HepG2 (cell line): ENCODE measurements around the gene AKAP14. TPM values are rescaled to one million over a fixed set of nuclear protein-coding genes. Genes with fewer than 3 reads are reported as not detected.

Experiments used
- AGO2 ChIP-seq: fragments of 200-400 bp; formaldehyde crosslinking; optimal IDR thresholded peaks from 2 replicates; pipeline ENCODE3; 2017; ENCODE audit warnings: mild to moderate bottlenecking, low read depth, low read length, moderate library complexity
- DNMT1 ChIP-seq: sonication (generic); formaldehyde crosslinking; IDR thresholded peaks from 2 replicates; pipeline ENCODE4 v1.5.1; 2020; ENCODE audit warnings: mild to moderate bottlenecking, missing genetic modification reagents
- KLF12 ChIP-seq: sonication (generic); formaldehyde crosslinking; IDR thresholded peaks from 2 replicates; pipeline ENCODE4 v1.4.0; 2020; ENCODE audit warnings: missing genetic modification reagents, borderline replicate concordance
- PHB2 ChIP-seq: fragments of 450-650 bp; IDR thresholded peaks from 2 replicates; pipeline ENCODE4 v1.6.1; 2018; ENCODE audit not compliant: partially characterized antibody
- PLRG1 ChIP-seq: fragments of 450-650 bp; conservative IDR thresholded peaks from 2 replicates; pipeline ENCODE4 v1.6.1; 2016
- SKI ChIP-seq: fragments of 450-650 bp; IDR thresholded peaks from one replicate; pipeline ENCODE4 v1.6.1; 2018; ENCODE audit warnings: mild to moderate bottlenecking; ENCODE audit not compliant: partially characterized antibody
- TMF1 ChIP-seq: sonication (generic); formaldehyde crosslinking; IDR thresholded peaks from 2 replicates; pipeline ENCODE4 v1.8.1; 2022; ENCODE audit warnings: low read depth, missing genetic modification reagents
- TOPORS ChIP-seq: sonication (generic); formaldehyde crosslinking; IDR thresholded peaks from 2 replicates; pipeline ENCODE4 v1.8.0; 2023; ENCODE audit warnings: mild to moderate bottlenecking, missing genetic modification reagents
- ZBTB33 ChIP-seq: sonication (generic); formaldehyde crosslinking; IDR thresholded peaks from 2 replicates; pipeline ENCODE4 v1.4.0; 2020; ENCODE audit warnings: missing genetic modification reagents
- ZBTB4 ChIP-seq: sonication (generic); formaldehyde crosslinking; IDR thresholded peaks from 2 replicates; pipeline ENCODE4 v1.4.0; 2020; ENCODE audit warnings: missing genetic modification reagents, mild to moderate bottlenecking, borderline replicate concordance
- ZBTB8A ChIP-seq: sonication (generic); formaldehyde crosslinking; IDR thresholded peaks from 2 replicates; pipeline ENCODE4 v1.4.0; 2020; ENCODE audit warnings: mild to moderate bottlenecking, low read depth, missing genetic modification reagents, borderline replicate concordance
- ZNF282 ChIP-seq: fragments of 450-650 bp; IDR thresholded peaks from 2 replicates; pipeline ENCODE4 v1.6.1; 2018; ENCODE audit not compliant: partially characterized antibody
- ZNF484 ChIP-seq: sonication (generic); formaldehyde crosslinking; IDR thresholded peaks from 2 replicates; pipeline ENCODE4 v1.5.1; 2020; ENCODE audit warnings: mild to moderate bottlenecking, low read depth, missing genetic modification reagents, borderline replicate concordance
- ZNF7 ChIP-seq: IDR thresholded peaks from 2 replicates; pipeline ENCODE4 v1.6.1; 2016; ENCODE audit warnings: missing biosample characterization, missing genetic modification reagents
- ZNF850 ChIP-seq: sonication (generic); formaldehyde crosslinking; conservative IDR thresholded peaks from 2 replicates; pipeline ENCODE4 v1.9.0; 2021; ENCODE audit warnings: mild to moderate bottlenecking, missing genetic modification reagents
- polyA plus RNA-seq, 8 experiments: library from polyadenylated mRNA; depleted of rRNA in 3 of 8; stranded (reverse) in 7 of 8; unstranded in 1 of 8; fragments of >200 nt; fragmentation: Illumina TruSeq in 4 of 8; extraction: Trizol in 4 of 8; gene quantifications; 2 replicates each; pipeline versions ENCODE4 v1.2.1 to v1.2.3, GENCODE V29; 2011 to 2016; ENCODE audit warnings: low read depth in 4 of 8, missing spikeins in 1 of 8, mixed read lengths in 1 of 8; ENCODE audit not compliant: insufficient read depth in 1 of 8
- total RNA-seq, 5 experiments: library from RNA; depleted of rRNA; stranded (reverse); fragments of >200 nt; fragmentation: Illumina TruSeq; extraction: Trizol; gene quantifications; 2 replicates each; pipeline ENCODE4 v1.2.3, GENCODE V29; 2016; ENCODE audit warnings: low read depth in 1 of 5
- TF ChIP-seq, protein P1 (sequence below): sonication (generic); formaldehyde crosslinking; IDR thresholded peaks from 2 replicates; pipeline ENCODE4 v1.5.0; 2020; ENCODE audit warnings: missing genetic modification reagents
- TF ChIP-seq, protein P2 (sequence below): sonication (generic); formaldehyde crosslinking; IDR thresholded peaks from 2 replicates; pipeline ENCODE4 v1.5.1; 2020; ENCODE audit warnings: missing genetic modification reagents, mild to moderate bottlenecking, borderline replicate concordance
- TF ChIP-seq, protein P3 (sequence below): sonication (generic); formaldehyde crosslinking; conservative IDR thresholded peaks from 2 replicates; pipeline ENCODE4 v1.4.0; 2020; ENCODE audit warnings: mild to moderate bottlenecking, missing genetic modification reagents, moderate library complexity

Gene AKAP14
- total and polyA plus RNA-seq, 2 of the 13 experiments (the other 11 are each of a cell fraction or from before 2014, with no cell fraction given): 0.20 to 1.7 TPM

DNA sequence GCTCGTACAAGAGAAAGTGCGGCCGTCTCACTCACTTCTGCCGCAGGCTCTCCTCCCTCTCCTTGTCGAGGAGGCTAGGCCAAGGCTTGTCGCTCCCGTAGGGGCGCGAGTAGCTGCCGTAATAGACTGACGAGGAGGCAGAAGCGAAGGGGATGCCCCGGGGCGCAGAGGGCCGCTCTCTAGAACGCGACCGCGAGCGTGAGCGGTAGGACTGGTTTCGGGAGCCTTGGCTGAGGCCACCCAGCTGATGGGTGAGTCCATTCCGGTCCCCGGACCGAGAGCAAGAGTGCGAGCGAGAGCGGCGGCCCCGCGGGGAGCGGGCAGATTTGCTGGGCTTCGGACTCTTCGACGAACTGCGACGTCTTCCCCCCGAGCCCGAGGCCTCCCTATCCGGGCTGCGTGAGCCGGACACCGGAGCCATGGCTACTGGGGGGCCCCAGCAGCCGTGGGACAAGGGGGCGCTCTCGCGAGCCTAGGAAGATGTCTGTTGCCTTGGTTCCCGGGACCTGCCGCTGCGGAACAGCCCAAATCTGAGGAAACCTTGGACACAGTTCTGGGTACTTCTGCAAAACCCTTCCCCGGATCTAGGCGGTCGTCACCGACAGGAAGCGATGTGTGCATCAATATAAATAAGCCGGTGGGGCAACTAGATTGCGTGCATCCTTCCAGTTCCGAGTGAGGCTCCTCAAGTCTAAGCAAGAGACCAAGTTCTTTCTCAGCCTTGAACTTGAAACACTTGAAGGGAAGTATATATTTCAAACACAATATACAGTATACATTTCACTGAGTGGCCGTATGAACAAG is 47.7 kb downstream of the AKAP14 start, which contains the start of gene NKAP (continued):
- TF ChIP-seq ZBTB33 (CRISPR knock-in tag) (no peak), ZNF7 (no peak), ZNF850 (CRISPR knock-in tag) (no peak), TOPORS (CRISPR knock-in tag) (no peak), ZBTB4 (CRISPR knock-in tag) (no peak), TMF1 (CRISPR knock-in tag) (no peak), ZNF282 (no peak), PHB2 (no peak), ZNF484 (no peak), AGO2 (peak; percentile 55), PLRG1 (no peak), ZBTB8A (CRISPR knock-in tag) (no peak), DNMT1 (CRISPR knock-in tag) (no peak), KLF12 (CRISPR knock-in tag) (no peak), SKI (no peak)
- TF ChIP-seq, protein P1, sequence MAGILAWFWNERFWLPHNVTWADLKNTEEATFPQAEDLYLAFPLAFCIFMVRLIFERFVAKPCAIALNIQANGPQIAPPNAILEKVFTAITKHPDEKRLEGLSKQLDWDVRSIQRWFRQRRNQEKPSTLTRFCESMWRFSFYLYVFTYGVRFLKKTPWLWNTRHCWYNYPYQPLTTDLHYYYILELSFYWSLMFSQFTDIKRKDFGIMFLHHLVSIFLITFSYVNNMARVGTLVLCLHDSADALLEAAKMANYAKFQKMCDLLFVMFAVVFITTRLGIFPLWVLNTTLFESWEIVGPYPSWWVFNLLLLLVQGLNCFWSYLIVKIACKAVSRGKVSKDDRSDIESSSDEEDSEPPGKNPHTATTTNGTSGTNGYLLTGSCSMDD (CRISPR knock-in tag): no peak
- TF ChIP-seq, protein P2, sequence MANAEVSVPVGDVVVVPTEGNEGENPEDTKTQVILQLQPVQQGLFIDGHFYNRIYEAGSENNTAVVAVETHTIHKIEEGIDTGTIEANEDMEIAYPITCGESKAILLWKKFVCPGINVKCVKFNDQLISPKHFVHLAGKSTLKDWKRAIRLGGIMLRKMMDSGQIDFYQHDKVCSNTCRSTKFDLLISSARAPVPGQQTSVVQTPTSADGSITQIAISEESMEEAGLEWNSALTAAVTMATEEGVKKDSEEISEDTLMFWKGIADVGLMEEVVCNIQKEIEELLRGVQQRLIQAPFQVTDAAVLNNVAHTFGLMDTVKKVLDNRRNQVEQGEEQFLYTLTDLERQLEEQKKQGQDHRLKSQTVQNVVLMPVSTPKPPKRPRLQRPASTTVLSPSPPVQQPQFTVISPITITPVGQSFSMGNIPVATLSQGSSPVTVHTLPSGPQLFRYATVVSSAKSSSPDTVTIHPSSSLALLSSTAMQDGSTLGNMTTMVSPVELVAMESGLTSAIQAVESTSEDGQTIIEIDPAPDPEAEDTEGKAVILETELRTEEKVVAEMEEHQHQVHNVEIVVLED (CRISPR knock-in tag): no peak
- TF ChIP-seq, protein P3, sequence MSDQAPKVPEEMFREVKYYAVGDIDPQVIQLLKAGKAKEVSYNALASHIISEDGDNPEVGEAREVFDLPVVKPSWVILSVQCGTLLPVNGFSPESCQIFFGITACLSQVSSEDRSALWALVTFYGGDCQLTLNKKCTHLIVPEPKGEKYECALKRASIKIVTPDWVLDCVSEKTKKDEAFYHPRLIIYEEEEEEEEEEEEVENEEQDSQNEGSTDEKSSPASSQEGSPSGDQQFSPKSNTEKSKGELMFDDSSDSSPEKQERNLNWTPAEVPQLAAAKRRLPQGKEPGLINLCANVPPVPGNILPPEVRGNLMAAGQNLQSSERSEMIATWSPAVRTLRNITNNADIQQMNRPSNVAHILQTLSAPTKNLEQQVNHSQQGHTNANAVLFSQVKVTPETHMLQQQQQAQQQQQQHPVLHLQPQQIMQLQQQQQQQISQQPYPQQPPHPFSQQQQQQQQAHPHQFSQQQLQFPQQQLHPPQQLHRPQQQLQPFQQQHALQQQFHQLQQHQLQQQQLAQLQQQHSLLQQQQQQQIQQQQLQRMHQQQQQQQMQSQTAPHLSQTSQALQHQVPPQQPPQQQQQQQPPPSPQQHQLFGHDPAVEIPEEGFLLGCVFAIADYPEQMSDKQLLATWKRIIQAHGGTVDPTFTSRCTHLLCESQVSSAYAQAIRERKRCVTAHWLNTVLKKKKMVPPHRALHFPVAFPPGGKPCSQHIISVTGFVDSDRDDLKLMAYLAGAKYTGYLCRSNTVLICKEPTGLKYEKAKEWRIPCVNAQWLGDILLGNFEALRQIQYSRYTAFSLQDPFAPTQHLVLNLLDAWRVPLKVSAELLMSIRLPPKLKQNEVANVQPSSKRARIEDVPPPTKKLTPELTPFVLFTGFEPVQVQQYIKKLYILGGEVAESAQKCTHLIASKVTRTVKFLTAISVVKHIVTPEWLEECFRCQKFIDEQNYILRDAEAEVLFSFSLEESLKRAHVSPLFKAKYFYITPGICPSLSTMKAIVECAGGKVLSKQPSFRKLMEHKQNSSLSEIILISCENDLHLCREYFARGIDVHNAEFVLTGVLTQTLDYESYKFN: peak; percentile 48; the same call in 1 of the 2 replicates
